Measurements from ENCODE around the gene DNAJC25. TPM values are rescaled to one million over a fixed set of nuclear protein-coding genes. Genes with fewer than 3 reads are reported as not detected.

DNAJC25 gene
- total and polyA plus RNA-seq, 2 of the 13 experiments (the other 11 are each of a cell fraction or from before 2014, with no cell fraction given) = 5.7 to 10.2 TPM

- TF ChIP-seq ZNF33B (CRISPR knock-in tag; IDR thresholded peaks at IDR 0.05) (0 out of 2 replicates have a peak, but pooled peaks have one; percentile 36), MBNL3 (CRISPR knock-in tag; conservative IDR thresholded peaks at IDR 0.05) (no peak), POLR2G (IDR thresholded peaks at IDR 0.05; ENCODE audit: low read depth, low read length) (peak; percentile 49; the same call in 1 of the 2 replicates), ZMYM4 (CRISPR knock-in tag; IDR thresholded peaks at IDR 0.05) (peak; percentile 23; the same call in 1 of the 2 replicates), MED1 (CRISPR knock-in tag; IDR thresholded peaks at IDR 0.05) (no peak), ZNF362 (CRISPR knock-in tag; IDR thresholded peaks at IDR 0.05; ENCODE audit: borderline replicate concordance) (peak; percentile 95), U2AF2 (IDR thresholded peaks at IDR 0.05; ENCODE audit: low read depth, low read length) (0 out of 2 replicates have a peak, but pooled peaks have one; percentile 39), KDM4B (CRISPR knock-in tag; IDR thresholded peaks at IDR 0.05) (no peak), ZNF460 (CRISPR knock-in tag; IDR thresholded peaks at IDR 0.05; ENCODE audit: borderline replicate concordance) (peak; percentile 73; the same call in 1 of the 2 replicates), UBTF (CRISPR knock-in tag; IDR thresholded peaks at IDR 0.05) (peak; percentile 45; the same call in 1 of the 2 replicates), ZNF263 (CRISPR knock-in tag; IDR thresholded peaks at IDR 0.05) (peak; percentile 100), SYNCRIP (IDR thresholded peaks at IDR 0.05; ENCODE audit: insufficient read depth, low read depth, low read length) (no peak), ATF7-NPFF (CRISPR knock-in tag; IDR thresholded peaks at IDR 0.05; ENCODE audit: low read depth) (0 out of 2 replicates have a peak, but pooled peaks have one; percentile 19), NFKB2 (CRISPR knock-in tag; IDR thresholded peaks at IDR 0.05; ENCODE audit: borderline replicate concordance) (peak; percentile 48; the same call in 1 of the 2 replicates)
- TF ChIP-seq, protein P1, sequence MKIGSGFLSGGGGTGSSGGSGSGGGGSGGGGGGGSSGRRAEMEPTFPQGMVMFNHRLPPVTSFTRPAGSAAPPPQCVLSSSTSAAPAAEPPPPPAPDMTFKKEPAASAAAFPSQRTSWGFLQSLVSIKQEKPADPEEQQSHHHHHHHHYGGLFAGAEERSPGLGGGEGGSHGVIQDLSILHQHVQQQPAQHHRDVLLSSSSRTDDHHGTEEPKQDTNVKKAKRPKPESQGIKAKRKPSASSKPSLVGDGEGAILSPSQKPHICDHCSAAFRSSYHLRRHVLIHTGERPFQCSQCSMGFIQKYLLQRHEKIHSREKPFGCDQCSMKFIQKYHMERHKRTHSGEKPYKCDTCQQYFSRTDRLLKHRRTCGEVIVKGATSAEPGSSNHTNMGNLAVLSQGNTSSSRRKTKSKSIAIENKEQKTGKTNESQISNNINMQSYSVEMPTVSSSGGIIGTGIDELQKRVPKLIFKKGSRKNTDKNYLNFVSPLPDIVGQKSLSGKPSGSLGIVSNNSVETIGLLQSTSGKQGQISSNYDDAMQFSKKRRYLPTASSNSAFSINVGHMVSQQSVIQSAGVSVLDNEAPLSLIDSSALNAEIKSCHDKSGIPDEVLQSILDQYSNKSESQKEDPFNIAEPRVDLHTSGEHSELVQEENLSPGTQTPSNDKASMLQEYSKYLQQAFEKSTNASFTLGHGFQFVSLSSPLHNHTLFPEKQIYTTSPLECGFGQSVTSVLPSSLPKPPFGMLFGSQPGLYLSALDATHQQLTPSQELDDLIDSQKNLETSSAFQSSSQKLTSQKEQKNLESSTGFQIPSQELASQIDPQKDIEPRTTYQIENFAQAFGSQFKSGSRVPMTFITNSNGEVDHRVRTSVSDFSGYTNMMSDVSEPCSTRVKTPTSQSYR (CRISPR knock-in tag; IDR thresholded peaks at IDR 0.05; ENCODE audit: borderline replicate concordance) = no peak
- TF ChIP-seq, protein P2, sequence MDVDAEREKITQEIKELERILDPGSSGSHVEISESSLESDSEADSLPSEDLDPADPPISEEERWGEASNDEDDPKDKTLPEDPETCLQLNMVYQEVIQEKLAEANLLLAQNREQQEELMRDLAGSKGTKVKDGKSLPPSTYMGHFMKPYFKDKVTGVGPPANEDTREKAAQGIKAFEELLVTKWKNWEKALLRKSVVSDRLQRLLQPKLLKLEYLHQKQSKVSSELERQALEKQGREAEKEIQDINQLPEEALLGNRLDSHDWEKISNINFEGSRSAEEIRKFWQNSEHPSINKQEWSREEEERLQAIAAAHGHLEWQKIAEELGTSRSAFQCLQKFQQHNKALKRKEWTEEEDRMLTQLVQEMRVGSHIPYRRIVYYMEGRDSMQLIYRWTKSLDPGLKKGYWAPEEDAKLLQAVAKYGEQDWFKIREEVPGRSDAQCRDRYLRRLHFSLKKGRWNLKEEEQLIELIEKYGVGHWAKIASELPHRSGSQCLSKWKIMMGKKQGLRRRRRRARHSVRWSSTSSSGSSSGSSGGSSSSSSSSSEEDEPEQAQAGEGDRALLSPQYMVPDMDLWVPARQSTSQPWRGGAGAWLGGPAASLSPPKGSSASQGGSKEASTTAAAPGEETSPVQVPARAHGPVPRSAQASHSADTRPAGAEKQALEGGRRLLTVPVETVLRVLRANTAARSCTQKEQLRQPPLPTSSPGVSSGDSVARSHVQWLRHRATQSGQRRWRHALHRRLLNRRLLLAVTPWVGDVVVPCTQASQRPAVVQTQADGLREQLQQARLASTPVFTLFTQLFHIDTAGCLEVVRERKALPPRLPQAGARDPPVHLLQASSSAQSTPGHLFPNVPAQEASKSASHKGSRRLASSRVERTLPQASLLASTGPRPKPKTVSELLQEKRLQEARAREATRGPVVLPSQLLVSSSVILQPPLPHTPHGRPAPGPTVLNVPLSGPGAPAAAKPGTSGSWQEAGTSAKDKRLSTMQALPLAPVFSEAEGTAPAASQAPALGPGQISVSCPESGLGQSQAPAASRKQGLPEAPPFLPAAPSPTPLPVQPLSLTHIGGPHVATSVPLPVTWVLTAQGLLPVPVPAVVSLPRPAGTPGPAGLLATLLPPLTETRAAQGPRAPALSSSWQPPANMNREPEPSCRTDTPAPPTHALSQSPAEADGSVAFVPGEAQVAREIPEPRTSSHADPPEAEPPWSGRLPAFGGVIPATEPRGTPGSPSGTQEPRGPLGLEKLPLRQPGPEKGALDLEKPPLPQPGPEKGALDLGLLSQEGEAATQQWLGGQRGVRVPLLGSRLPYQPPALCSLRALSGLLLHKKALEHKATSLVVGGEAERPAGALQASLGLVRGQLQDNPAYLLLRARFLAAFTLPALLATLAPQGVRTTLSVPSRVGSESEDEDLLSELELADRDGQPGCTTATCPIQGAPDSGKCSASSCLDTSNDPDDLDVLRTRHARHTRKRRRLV (CRISPR knock-in tag; IDR thresholded peaks at IDR 0.05) = peak; percentile 26; the same call in 1 of the 2 replicates
Observed at GRCh38 chr9:111597852-111598732, 33.0 kb upstream of the DNAJC25 start (continued).

Data from HepG2 (cell line).